Nephron (organoid): ENCODE results near the gene CDC42.
"Not testable (repeated sequence)": the region's sequence is repeated elsewhere in the genome, so short reads cannot be mapped to it uniquely, and the experiment has no call there.

Experiments used
- H3K27ac Mint-ChIP-seq, 3 experiments: 2 replicates each; pipeline ENCODE4 v1.8.0; 2020; ENCODE audit warnings: mixed read lengths in 3 of 3, mild to moderate bottlenecking in 2 of 3, moderate library complexity in 1 of 3
- H3K27me3 Mint-ChIP-seq: 2 replicates; pipeline ENCODE4 v1.8.0; 2021; ENCODE audit warnings: low read depth, mild to moderate bottlenecking, moderate library complexity, mixed read lengths
- H3K36me3 Mint-ChIP-seq: 2 replicates; pipeline ENCODE4 v1.8.0; 2020; ENCODE audit warnings: low read depth, mixed read lengths
- H3K4me1 Mint-ChIP-seq: 2 replicates; pipeline ENCODE4 v1.8.0; 2020; ENCODE audit warnings: mixed read lengths
- H3K4me3 Mint-ChIP-seq, 3 experiments: 2 replicates each; pipeline ENCODE4 v1.8.0; 2020; ENCODE audit warnings: mild to moderate bottlenecking in 3 of 3, mixed read lengths in 3 of 3, moderate library complexity in 2 of 3
- H3K9me3 Mint-ChIP-seq: 2 replicates; pipeline ENCODE4 v1.8.0; 2020; ENCODE audit warnings: mixed read lengths
- TF ChIP-seq, protein P1 (sequence below), 3 experiments: fragments of 200-600 bp; sonication (generic); IDR thresholded peaks; one replicate each; pipeline ENCODE4 v1.5.0; 2021; ENCODE audit warnings: antibody characterized with exemption in 3 of 3; ENCODE audit not compliant: unreplicated experiment in 3 of 3

Gene CDC42

GRCh38 chr1:22078133-22078532 lies 25.6 kb downstream of the CDC42 start:
- Mint-ChIP-seq H3K27me3 (no peaks in the 10 kb centered on the region), H3K9me3 (no peaks in the 10 kb centered on the region), H3K36me3 (peaks cover 48% of the 10 kb centered on the region), H3K4me3 (no peak overlapping the region), H3K27ac (peak overlapping the region in 1 of 3 experiments; percentile 15), H3K4me1 (peaks cover 46% of the 10 kb centered on the region)
- TF ChIP-seq, protein P1, sequence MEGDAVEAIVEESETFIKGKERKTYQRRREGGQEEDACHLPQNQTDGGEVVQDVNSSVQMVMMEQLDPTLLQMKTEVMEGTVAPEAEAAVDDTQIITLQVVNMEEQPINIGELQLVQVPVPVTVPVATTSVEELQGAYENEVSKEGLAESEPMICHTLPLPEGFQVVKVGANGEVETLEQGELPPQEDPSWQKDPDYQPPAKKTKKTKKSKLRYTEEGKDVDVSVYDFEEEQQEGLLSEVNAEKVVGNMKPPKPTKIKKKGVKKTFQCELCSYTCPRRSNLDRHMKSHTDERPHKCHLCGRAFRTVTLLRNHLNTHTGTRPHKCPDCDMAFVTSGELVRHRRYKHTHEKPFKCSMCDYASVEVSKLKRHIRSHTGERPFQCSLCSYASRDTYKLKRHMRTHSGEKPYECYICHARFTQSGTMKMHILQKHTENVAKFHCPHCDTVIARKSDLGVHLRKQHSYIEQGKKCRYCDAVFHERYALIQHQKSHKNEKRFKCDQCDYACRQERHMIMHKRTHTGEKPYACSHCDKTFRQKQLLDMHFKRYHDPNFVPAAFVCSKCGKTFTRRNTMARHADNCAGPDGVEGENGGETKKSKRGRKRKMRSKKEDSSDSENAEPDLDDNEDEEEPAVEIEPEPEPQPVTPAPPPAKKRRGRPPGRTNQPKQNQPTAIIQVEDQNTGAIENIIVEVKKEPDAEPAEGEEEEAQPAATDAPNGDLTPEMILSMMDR (IDR thresholded peaks at IDR 0.05; ENCODE audit: unreplicated experiment in 3 of 3) = no peak

DNA sequence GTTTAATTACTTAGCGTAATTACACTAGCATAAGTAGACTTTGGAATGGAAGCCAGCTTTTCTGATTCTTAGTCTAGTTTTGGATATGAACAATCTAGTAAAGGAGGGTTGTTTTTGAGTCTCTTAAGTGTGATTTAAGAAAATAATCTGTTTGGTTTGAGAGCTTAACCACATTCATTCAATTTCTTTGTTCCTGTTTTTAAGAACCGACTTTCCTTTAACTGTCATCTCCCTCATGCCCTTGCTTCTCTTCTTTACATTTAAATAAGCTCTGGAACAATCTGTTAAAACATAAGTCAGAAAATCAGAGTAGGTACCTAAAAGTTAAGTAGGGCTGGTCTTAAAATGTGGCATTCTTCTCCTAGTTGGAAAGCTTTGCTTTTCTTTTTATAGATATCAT lies 27.7 kb downstream of the CDC42 start:
- Mint-ChIP-seq H3K4me3 (no peak overlapping the region), H3K27me3 (no peaks in the 10 kb centered on the region), H3K4me1 (peaks cover 35% of the 10 kb centered on the region), H3K36me3 (peaks cover 60% of the 10 kb centered on the region), H3K9me3 (no peaks in the 10 kb centered on the region), H3K27ac (no peak overlapping the region)
- TF ChIP-seq, protein P1 (IDR thresholded peaks at IDR 0.05; ENCODE audit: unreplicated experiment in 3 of 3) = no peak

DNA sequence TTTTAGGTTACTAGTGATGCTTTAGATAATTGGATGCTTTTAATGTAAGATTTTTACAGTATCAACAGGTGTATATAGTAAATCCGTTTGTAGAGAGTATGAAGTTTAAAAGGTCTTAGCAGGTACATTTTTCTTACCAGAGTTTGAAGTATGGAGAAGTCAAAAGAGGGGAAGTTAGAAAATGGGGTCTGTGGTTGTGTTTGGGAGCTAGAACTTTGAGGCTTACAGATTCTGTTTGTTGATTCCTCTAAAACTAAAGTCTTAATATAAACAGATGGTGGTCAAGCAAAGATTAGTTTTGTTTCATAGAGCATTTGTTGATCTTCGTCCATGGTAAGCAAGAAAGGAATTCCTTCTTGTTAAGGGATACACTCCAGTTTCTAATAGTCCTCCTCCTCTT lies 35.8 kb downstream of the CDC42 start:
- peaks cover 80% of the 10 kb centered on the region for H3K36me3 Mint-ChIP-seq
- H3K9me3 Mint-ChIP-seq = no peaks in the 10 kb centered on the region
- no peaks in the 10 kb centered on the region for H3K27me3 Mint-ChIP-seq
- no peak overlapping the region for H3K4me3 Mint-ChIP-seq
- peak overlapping the region in 1 of 3 experiments; percentile 31 for H3K27ac Mint-ChIP-seq
- H3K4me1 Mint-ChIP-seq = peaks cover 37% of the 10 kb centered on the region
- TF ChIP-seq, protein P1 (IDR thresholded peaks at IDR 0.05; ENCODE audit: unreplicated experiment in 3 of 3) = no peak

GRCh38 chr1:22089134-22089571 lies 36.6 kb downstream of the CDC42 start:
- Mint-ChIP-seq H3K36me3 (peaks cover 80% of the 10 kb centered on the region), H3K9me3 (no peaks in the 10 kb centered on the region), H3K4me1 (peaks cover 37% of the 10 kb centered on the region), H3K27me3 (no peaks in the 10 kb centered on the region), H3K27ac (peak overlapping the region in 1 of 3 experiments; percentile 31), H3K4me3 (no peak overlapping the region)
- TF ChIP-seq, protein P1 (IDR thresholded peaks at IDR 0.05; ENCODE audit: unreplicated experiment in 3 of 3) = no peak

GRCh38 chr1:22089787-22090186 lies 37.3 kb downstream of the CDC42 start:
- H3K27me3 Mint-ChIP-seq = no peaks in the 10 kb centered on the region
- peaks cover 78% of the 10 kb centered on the region for H3K36me3 Mint-ChIP-seq
- TF ChIP-seq, protein P1 (IDR thresholded peaks at IDR 0.05; ENCODE audit: unreplicated experiment in 3 of 3) = no peak
- no peaks in the 10 kb centered on the region for H3K9me3 Mint-ChIP-seq
- H3K4me3 Mint-ChIP-seq = no peak overlapping the region
- peak overlapping the region in 2 of 3 experiments; percentile 22 to 51 for H3K27ac Mint-ChIP-seq
- H3K4me1 Mint-ChIP-seq = peaks cover 37% of the 10 kb centered on the region

DNA sequence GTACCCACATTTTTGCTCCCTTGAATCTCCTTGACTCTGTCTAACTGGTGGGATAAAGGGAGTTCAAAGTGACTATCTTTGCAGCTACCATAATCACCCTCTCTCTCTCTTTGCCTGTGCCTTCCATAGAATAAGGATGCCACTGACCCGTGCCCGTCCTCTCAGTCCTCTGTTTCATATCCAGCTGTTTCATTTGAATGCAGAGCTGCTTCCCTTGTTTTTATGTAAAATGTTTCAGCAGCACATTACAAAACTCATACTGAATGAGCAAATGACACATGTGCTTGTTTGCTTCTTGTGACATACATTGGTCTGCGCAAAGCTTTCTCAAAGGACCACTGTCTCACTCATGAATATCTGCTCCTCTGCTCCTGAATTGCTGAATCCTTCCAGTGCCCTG lies 38.4 kb downstream of the CDC42 start:
- TF ChIP-seq, protein P1 (IDR thresholded peaks at IDR 0.05; ENCODE audit: unreplicated experiment in 3 of 3) = no peak
- no peak overlapping the region for H3K4me3 Mint-ChIP-seq
- peak overlapping the region in 2 of 3 experiments; percentile 3 to 7 for H3K27ac Mint-ChIP-seq
- H3K4me1 Mint-ChIP-seq = peaks cover 37% of the 10 kb centered on the region
- H3K36me3 Mint-ChIP-seq = peaks cover 74% of the 10 kb centered on the region
- no peaks in the 10 kb centered on the region for H3K9me3 Mint-ChIP-seq
- H3K27me3 Mint-ChIP-seq = no peaks in the 10 kb centered on the region

- H3K36me3 Mint-ChIP-seq = peaks cover 71% of the 10 kb centered on the region
- H3K4me1 Mint-ChIP-seq = peaks cover 36% of the 10 kb centered on the region
- not testable (repeated sequence) for H3K4me3 Mint-ChIP-seq
Observed at GRCh38 chr1:22092026-22092768, 39.7 kb downstream of the CDC42 start.

More at GRCh38 chr1:22092026-22092768, 39.7 kb downstream of the CDC42 start:
- H3K27me3 Mint-ChIP-seq, H3K9me3 Mint-ChIP-seq, H3K27ac Mint-ChIP-seq: not testable (repeated sequence)
